Measurements from ENCODE around the gene SGTB. TPM values are rescaled to one million over a fixed set of nuclear protein-coding genes. Genes with fewer than 3 reads are reported as not detected.

Gene SGTB
- total RNA-seq, 1 experiment from 2014 or later: 9.8 TPM

DNA sequence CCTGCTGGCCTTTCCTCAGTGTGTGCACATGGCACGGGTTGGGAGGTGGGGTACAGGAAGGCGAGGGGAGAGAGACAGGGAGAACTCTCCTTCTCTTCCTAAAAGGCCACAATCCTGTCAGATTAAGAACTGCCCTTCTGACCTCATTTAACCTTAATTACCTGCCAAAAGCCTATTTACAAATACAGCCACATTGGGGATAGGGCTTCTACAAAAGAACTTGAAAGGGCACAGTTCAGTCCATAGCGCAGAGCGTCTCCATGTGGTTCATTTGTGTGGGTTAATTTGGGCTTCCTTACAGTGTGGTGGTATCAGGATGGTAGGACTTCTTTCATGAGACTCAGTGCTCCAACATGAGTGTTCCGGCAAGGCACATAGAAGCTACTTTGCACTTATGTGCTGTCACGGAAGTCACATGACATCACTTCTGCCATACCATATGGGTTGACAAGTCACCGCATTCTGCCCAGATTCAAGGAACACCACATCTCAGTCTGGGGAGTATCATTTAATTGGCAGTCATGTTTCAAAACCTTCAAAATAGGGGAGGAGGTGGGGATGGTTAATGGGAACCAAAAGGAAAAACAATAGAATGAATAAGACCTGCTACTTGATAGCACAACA, 46.9 kb upstream of the SGTB start:
- H3K9me2 ChIP-seq (ENCODE audit: insufficient read depth): no peaks in the 10 kb centered on the region
- H3K4me3 ChIP-seq: no peak overlapping the region
- H3K27ac ChIP-seq: no peak overlapping the region
- no peaks in the 10 kb centered on the region; the same call in 1 of the 2 replicates for H3K36me3 ChIP-seq (ENCODE audit: low read depth)
- H3K4me2 ChIP-seq: no peak overlapping the region
- no peak for DNase-seq
- H3F3A ChIP-seq (ENCODE audit: insufficient read depth, low read depth): peaks cover 5% of the 10 kb centered on the region; the same call in 1 of the 2 replicates
- H3K9me3 ChIP-seq (ENCODE audit: insufficient read depth, low read depth): no peaks in the 10 kb centered on the region; the same call in 1 of the 2 replicates
- no peaks in the 10 kb centered on the region for H3K79me2 ChIP-seq (ENCODE audit: low read depth)
- CTCF ChIA-PET: no interaction called here
- intact Hi-C loops (cut with micrococcal nuclease; ENCODE audit: unreplicated experiment): loop anchor here (10.0 kb wide), 2 partner anchors 96 to 246 kb away; no protein-coding TSS in a partner anchor
- H2AFZ ChIP-seq: no peak overlapping the region
- no peaks in the 10 kb centered on the region for H3K27me3 ChIP-seq (ENCODE audit: insufficient read depth, low read depth)
- no peaks in the 10 kb centered on the region for H4K20me1 ChIP-seq (ENCODE audit: insufficient read depth)
- POLR2A ChIA-PET (ENCODE audit: unreplicated experiment): no interaction called here
- no TSS peak for BruUV-seq (replicated peaks)
- H3K4me1 ChIP-seq (replicated peaks; ENCODE audit: insufficient read depth): 0 out of 2 replicates have a peak, but pooled peaks cover 2% of the 10 kb centered on the region
- TF ChIP-seq EZH2 (IDR thresholded peaks at IDR 0.05; ENCODE audit: low read depth): no peak
- TF ChIP-seq, protein P1, sequence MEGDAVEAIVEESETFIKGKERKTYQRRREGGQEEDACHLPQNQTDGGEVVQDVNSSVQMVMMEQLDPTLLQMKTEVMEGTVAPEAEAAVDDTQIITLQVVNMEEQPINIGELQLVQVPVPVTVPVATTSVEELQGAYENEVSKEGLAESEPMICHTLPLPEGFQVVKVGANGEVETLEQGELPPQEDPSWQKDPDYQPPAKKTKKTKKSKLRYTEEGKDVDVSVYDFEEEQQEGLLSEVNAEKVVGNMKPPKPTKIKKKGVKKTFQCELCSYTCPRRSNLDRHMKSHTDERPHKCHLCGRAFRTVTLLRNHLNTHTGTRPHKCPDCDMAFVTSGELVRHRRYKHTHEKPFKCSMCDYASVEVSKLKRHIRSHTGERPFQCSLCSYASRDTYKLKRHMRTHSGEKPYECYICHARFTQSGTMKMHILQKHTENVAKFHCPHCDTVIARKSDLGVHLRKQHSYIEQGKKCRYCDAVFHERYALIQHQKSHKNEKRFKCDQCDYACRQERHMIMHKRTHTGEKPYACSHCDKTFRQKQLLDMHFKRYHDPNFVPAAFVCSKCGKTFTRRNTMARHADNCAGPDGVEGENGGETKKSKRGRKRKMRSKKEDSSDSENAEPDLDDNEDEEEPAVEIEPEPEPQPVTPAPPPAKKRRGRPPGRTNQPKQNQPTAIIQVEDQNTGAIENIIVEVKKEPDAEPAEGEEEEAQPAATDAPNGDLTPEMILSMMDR (conservative IDR thresholded peaks at IDR 0.05): no peak

DNA sequence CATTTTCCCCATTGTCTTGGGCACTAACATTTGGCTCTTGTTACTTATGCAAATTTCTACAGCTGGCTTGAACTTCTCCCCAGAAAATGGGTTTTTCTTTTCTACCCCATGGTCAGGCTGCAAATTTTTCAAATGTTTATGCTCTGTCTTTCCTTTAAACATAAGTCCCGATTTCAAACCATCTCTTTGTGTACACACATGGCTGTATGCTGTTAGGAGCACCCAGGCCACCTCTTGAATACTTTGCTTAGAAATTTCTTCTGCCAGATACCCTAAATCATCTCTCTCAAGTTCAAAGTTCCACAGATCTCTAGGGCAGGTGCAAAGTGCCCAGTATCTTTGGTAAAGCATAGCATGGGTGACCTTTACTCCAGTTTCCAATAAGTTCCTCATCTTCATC, 45.7 kb upstream of the SGTB start:
- H3K9me2 ChIP-seq (ENCODE audit: insufficient read depth): no peaks in the 10 kb centered on the region

DNA sequence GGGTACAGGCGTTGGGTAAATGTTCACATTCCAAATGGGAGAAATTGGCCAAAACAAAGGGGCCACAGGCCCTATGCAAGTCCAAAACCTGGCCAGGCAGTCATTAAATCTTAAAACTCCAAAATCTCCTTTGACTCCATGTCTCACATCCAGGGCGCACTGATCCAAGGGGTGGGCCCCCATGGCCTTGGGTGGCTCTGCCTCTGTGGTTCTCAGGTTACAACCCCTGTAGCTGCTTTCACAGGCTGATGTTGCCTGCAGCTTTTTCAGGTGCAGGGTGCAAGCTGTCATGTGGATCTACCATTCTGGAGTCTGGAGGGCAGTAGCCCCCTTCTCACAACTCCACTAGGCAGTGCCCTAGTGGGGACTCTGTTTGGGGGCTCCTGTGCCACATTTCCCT, 44.9 kb upstream of the SGTB start:
- no peak overlapping the region for H3K4me3 ChIP-seq
- ChIA-PET CTCF (no interaction called here), POLR2A (ENCODE audit: unreplicated experiment) (no interaction called here)
- intact Hi-C loops (cut with micrococcal nuclease; ENCODE audit: unreplicated experiment): loop anchor here (10.0 kb wide), 2 partner anchors 98 to 248 kb away; no protein-coding TSS in a partner anchor
- no peak for DNase-seq
- no peaks in the 10 kb centered on the region for H4K20me1 ChIP-seq (ENCODE audit: insufficient read depth)
- H3K4me2 ChIP-seq: no peak overlapping the region
- H3K27me3 ChIP-seq (ENCODE audit: insufficient read depth, low read depth): no peaks in the 10 kb centered on the region
- BruUV-seq (replicated peaks): no TSS peak
- H3K79me2 ChIP-seq (ENCODE audit: low read depth): no peaks in the 10 kb centered on the region
- H3K9me2 ChIP-seq (ENCODE audit: insufficient read depth): no peaks in the 10 kb centered on the region
- H3K27ac ChIP-seq: no peak overlapping the region
- H3K4me1 ChIP-seq (replicated peaks; ENCODE audit: insufficient read depth): 0 out of 2 replicates have a peak, but pooled peaks cover 2% of the 10 kb centered on the region
- H3F3A ChIP-seq (ENCODE audit: insufficient read depth, low read depth): peaks cover 5% of the 10 kb centered on the region
- no peaks in the 10 kb centered on the region; the same call in 1 of the 2 replicates for H3K9me3 ChIP-seq (ENCODE audit: insufficient read depth, low read depth)
- TF ChIP-seq EZH2 (IDR thresholded peaks at IDR 0.05; ENCODE audit: low read depth): no peak
- TF ChIP-seq, protein P1 (conservative IDR thresholded peaks at IDR 0.05): no peak
- H2AFZ ChIP-seq: no peak overlapping the region
- no peaks in the 10 kb centered on the region; the same call in 1 of the 2 replicates for H3K36me3 ChIP-seq (ENCODE audit: low read depth)

More for the DNA sequence above, 45.7 kb upstream of the SGTB start:
- no peaks in the 10 kb centered on the region for H4K20me1 ChIP-seq (ENCODE audit: insufficient read depth)
- H3K9me3 ChIP-seq (ENCODE audit: insufficient read depth, low read depth): no peaks in the 10 kb centered on the region; the same call in 1 of the 2 replicates
- intact Hi-C loops (cut with micrococcal nuclease; ENCODE audit: unreplicated experiment): loop anchor here (10.0 kb wide), 2 partner anchors 97 to 247 kb away; no protein-coding TSS in a partner anchor
- H3K79me2 ChIP-seq (ENCODE audit: low read depth): no peaks in the 10 kb centered on the region
- 0 out of 2 replicates have a peak, but pooled peaks cover 2% of the 10 kb centered on the region for H3K4me1 ChIP-seq (replicated peaks; ENCODE audit: insufficient read depth)
- H3K27ac ChIP-seq: no peak overlapping the region
- H3K4me2 ChIP-seq: no peak overlapping the region
- TF ChIP-seq, protein P1 (conservative IDR thresholded peaks at IDR 0.05): no peak
- TF ChIP-seq EZH2 (IDR thresholded peaks at IDR 0.05; ENCODE audit: low read depth): no peak
- H3K4me3 ChIP-seq: no peak overlapping the region
- CTCF ChIA-PET: interaction anchor here (0.6 kb wide), 1 partner anchor 309 kb away, joined by 3 read pairs; no protein-coding TSS in a partner anchor
- BruUV-seq (replicated peaks): no TSS peak
- H3K36me3 ChIP-seq (ENCODE audit: low read depth): no peaks in the 10 kb centered on the region; the same call in 1 of the 2 replicates
- no peak for DNase-seq
- H3K27me3 ChIP-seq (ENCODE audit: insufficient read depth, low read depth): no peaks in the 10 kb centered on the region
- H2AFZ ChIP-seq: no peak overlapping the region
- H3F3A ChIP-seq (ENCODE audit: insufficient read depth, low read depth): peaks cover 5% of the 10 kb centered on the region; the same call in 1 of the 2 replicates
- POLR2A ChIA-PET (ENCODE audit: unreplicated experiment): no interaction called here
